Prostate gland (tissue), 2 donors: ENCODE data around the gene PSORS1C1. TPM values are rescaled to one million over a fixed set of nuclear protein-coding genes. Genes with fewer than 3 reads are reported as not detected.

Experiments
- DNase-seq: peaks from one replicate; pipeline ENCODE4 v3.0.0-alpha.2; 2019; ENCODE audit warnings: low spot score
- H3K27ac ChIP-seq, 2 donors: fragments of 200-600 bp; sonication (generic); 2 replicates each; pipeline ENCODE4 v1.5.1; 2017 to 2019
- H3K27me3 ChIP-seq: fragments of 200-600 bp; sonication (generic); replicated peaks from 2 replicates; pipeline ENCODE4 v1.5.1; 2019; ENCODE audit not compliant: insufficient read depth
- H3K36me3 ChIP-seq, 2 donors: fragments of 200-600 bp; sonication (generic); 1 replicate in 1 of 2; 2 replicates in 1 of 2; pipeline versions ENCODE4 v1.5.1 to v1.8.1; 2017 to 2019
- H3K4me1 ChIP-seq: fragments of 200-600 bp; sonication (generic); replicated peaks from 2 replicates; pipeline ENCODE4 v1.5.1; 2019
- H3K4me3 ChIP-seq, 2 donors: fragments of 200-600 bp; sonication (generic); 2 replicates each; pipeline ENCODE4 v1.5.1; 2017 to 2019
- H3K9me3 ChIP-seq: fragments of 200-600 bp; sonication (generic); 2 replicates; pipeline ENCODE4 v1.5.1; 2017
- POLR2A ChIP-seq: fragments of 450-650 bp; IDR thresholded peaks from one replicate; pipeline ENCODE4 v1.6.1; 2016; ENCODE audit warnings: antibody characterized with exemption, mild to moderate bottlenecking
- POLR2AphosphoS5 ChIP-seq: sonication (generic); formaldehyde crosslinking; IDR thresholded peaks from one replicate; pipeline ENCODE4 v1.6.1; 2017; ENCODE audit warnings: antibody characterized with exemption
- WGBS: methylation state at CpG from one replicate; pipeline ENCODE4 v1.1.5; 2018; 5-methylcytosine and 5-hydroxymethylcytosine counted together
- intact Hi-C: fragments of 100-400 bp; cut with DNase I; formaldehyde crosslinking; loops from one replicate; pipeline ENCODE4 v1.14.2; 2022
- total RNA-seq, 2 donors: library from RNA; depleted of rRNA; stranded (reverse); fragments of >200 nt; gene quantifications; one replicate each; pipeline ENCODE4 v1.1.0, GENCODE V29; 2016
- TF ChIP-seq, protein P1 (sequence below), 4 experiments: fragments of 200-600 bp in 2 of 4; fragments of 450-650 bp in 2 of 4; sonication (generic) in 2 of 4; IDR thresholded peaks; 1 replicate in 3 of 4; 2 replicates in 1 of 4; pipeline ENCODE4 v1.5.1; 2016 to 2019; ENCODE audit warnings: antibody characterized with exemption in 4 of 4, mild to moderate bottlenecking in 2 of 4, moderate library complexity in 2 of 4

The PSORS1C1 gene
- total RNA-seq, 2 donors from 2014 or later: 1.2 to 3.5 TPM

DNA sequence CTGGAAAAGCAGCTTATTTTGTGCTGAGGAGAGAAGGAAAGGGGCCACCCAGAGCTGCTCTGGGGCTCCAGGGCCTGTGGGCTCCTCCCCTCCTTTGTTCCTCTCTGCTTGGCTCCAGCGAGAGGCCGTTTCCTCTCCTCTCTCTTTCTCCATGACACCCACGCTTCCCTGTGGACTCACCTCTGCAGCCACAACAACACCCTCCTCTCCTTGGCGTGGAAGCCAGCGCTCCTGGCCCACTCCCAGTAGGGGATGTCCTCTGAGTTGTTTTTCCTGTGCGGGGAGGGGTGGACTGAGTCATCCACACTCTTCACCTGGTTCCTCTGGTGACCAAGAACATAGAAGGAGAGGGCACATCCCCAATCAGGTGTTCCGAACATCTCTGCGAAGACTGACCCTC lies 10.6 kb downstream of the PSORS1C1 start:
- no peaks in the 10 kb centered on the region for H3K9me3 ChIP-seq
- DNase-seq: peak; percentile 78

DNA sequence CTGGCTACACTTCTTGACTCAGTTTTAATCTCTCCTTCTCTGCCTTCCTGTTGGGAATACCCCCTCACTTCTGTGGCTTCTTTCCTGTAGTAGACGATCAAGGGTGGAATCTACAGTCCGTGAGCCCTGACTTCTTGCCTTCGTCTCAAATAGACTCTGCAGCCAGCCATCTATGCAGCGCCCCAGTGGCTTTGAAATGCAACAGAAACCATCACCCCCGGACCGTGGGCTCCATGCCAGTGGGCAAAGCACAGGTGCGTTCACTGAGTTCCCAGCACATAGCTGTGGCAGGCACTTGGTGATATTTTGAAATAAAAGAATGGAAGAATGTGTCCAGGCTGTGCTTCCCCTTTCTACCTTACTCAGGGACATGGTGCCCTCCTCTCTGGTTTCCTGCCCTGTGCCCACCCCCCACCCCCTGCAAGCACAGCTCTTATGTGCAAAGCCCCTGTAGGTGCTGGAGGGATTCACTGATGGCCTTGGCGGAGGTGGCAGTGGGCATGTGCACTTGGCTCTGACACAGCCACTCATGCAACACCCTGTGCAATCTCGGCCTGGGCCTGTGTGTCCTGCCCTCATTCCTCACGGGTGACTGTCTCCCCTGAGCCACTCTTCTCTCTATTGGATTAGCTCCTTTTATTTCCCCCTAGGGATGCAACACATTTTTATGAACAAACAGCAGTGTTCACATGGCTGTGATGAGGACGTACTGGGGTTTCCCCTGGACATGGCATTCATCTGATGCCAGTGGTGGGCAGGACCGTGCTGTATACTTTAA lies 11.2 kb downstream of the PSORS1C1 start:
- H3K4me1 ChIP-seq: no peaks in the 10 kb centered on the region
- no peaks in the 10 kb centered on the region for H3K36me3 ChIP-seq
- no peak for DNase-seq
- H3K9me3 ChIP-seq: no peaks in the 10 kb centered on the region
- WGBS: 58% methylated on average over 12 of the region's 12 CpGs
- TF ChIP-seq POLR2A (no peak), POLR2AphosphoS5 (no peak)
- TF ChIP-seq, protein P1, sequence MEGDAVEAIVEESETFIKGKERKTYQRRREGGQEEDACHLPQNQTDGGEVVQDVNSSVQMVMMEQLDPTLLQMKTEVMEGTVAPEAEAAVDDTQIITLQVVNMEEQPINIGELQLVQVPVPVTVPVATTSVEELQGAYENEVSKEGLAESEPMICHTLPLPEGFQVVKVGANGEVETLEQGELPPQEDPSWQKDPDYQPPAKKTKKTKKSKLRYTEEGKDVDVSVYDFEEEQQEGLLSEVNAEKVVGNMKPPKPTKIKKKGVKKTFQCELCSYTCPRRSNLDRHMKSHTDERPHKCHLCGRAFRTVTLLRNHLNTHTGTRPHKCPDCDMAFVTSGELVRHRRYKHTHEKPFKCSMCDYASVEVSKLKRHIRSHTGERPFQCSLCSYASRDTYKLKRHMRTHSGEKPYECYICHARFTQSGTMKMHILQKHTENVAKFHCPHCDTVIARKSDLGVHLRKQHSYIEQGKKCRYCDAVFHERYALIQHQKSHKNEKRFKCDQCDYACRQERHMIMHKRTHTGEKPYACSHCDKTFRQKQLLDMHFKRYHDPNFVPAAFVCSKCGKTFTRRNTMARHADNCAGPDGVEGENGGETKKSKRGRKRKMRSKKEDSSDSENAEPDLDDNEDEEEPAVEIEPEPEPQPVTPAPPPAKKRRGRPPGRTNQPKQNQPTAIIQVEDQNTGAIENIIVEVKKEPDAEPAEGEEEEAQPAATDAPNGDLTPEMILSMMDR (IDR thresholded peaks at IDR 0.05): no peak
- peak overlapping the region in 1 of 2 donors; percentile 34 for H3K27ac ChIP-seq
- no peaks in the 10 kb centered on the region for H3K27me3 ChIP-seq
- intact Hi-C loops: no loop called here
- no peak overlapping the region for H3K4me3 ChIP-seq

More for the DNA sequence above, 10.6 kb downstream of the PSORS1C1 start:
- 38% methylated on average over 8 of the region's 8 CpGs for WGBS
- Histone ChIP-seq H3K27me3 (no peaks in the 10 kb centered on the region), H3K4me1 (no peaks in the 10 kb centered on the region), H3K4me3 (no peak overlapping the region), H3K27ac (peak overlapping the region in 1 of 2 donors; percentile 34), H3K36me3 (no peaks in the 10 kb centered on the region)
- intact Hi-C loops: no loop called here
- TF ChIP-seq POLR2A (peak; percentile 16), POLR2AphosphoS5 (peak; percentile 86)
- TF ChIP-seq, protein P1 (IDR thresholded peaks at IDR 0.05): no peak

DNA sequence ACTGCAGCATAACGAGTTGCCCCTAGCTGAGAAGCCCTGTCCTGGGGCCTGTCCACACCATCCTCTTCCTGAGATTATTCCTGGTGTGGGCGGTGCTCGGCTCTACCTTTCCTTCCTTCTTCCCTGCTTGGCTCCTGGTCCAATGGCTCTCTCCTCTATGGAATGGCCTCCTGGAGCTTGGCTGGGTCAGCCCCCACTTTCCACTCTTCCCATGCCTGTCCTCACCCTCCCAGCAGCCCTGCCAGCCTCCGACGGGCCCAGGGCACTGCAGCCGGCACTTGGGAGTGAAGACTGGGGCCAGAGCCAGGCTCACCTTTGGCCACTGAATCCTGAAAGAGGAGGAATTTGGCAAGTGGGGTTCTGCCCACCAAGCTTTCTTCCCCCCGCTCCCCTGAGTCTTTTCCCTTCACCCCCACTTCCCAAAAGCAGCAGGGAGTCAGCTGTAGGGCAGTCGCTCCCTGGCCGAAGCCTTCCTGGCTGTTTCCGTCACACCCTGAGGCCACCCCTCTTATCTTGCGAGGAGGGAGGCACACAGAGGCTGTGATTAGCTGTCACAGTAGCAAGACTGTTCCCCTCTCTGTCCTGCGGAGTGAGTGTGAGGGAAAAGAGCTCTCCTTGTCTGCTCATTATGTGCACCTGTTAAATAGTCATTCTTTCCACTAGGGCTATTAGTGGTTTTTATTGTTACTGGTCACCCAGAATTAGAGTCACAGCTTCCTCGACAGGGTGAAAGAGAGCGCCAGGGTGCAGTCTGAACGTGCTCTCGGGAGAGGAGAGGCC lies 12.0 kb downstream of the PSORS1C1 start:
- 74% methylated on average over 16 of the region's 16 CpGs for WGBS
- H3K27ac ChIP-seq: no peak overlapping the region
- no peaks in the 10 kb centered on the region for H3K4me1 ChIP-seq
- H3K36me3 ChIP-seq: no peaks in the 10 kb centered on the region
- intact Hi-C loops: no loop called here
- H3K27me3 ChIP-seq: no peaks in the 10 kb centered on the region
- H3K9me3 ChIP-seq: no peaks in the 10 kb centered on the region
- TF ChIP-seq, protein P1 (IDR thresholded peaks at IDR 0.05): no peak
- TF ChIP-seq POLR2A (no peak), POLR2AphosphoS5 (no peak)
- no peak for DNase-seq
- no peak overlapping the region for H3K4me3 ChIP-seq

DNA sequence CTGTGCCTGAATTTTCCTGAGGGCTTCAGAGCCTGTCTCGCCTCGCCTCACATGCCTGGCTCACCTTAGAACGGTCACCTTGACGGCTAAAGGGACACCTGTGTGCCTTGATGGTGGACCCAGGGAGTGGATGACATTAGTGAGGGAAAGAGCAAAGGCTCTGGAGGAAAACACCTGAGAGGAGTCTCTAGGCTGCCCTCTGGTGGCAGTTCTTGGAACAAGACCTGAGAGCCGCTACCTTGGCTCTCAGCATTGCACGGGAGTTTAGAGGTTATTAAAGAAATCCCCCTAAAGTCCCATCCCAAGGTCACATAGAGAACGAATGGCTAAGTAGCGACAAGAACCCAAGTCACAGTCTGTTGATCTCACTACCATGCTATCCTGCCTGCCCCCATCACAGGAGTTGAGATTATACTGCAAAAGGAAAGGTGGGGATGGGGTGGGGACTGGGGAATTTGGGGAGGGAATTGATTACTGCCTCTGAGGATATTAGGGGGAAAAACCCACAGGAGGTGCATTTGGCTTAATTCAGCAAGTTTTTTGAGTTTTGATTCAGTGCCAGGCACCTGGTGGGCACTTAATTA lies 13.6 kb downstream of the PSORS1C1 start:
- intact Hi-C loops: no loop called here
- Histone ChIP-seq H3K9me3 (no peaks in the 10 kb centered on the region), H3K4me3 (no peak overlapping the region), H3K36me3 (no peaks in the 10 kb centered on the region), H3K4me1 (no peaks in the 10 kb centered on the region), H3K27ac (no peak overlapping the region), H3K27me3 (no peaks in the 10 kb centered on the region)
- no peak for TF ChIP-seq POLR2A
- TF ChIP-seq, protein P1 (IDR thresholded peaks at IDR 0.05): peak; percentile 73 to 78 (median 76)
- WGBS: 11% methylated on average over 8 of the region's 8 CpGs
- peak; percentile 66 for DNase-seq
